Lower lobe of right lung (tissue), 2 donors: ENCODE data around the gene MGRN1. TPM values are rescaled to one million over a fixed set of nuclear protein-coding genes. Genes with fewer than 3 reads are reported as not detected.
A peak's percentile ranks its signal among the peaks of the same experiment; 100 is the strongest.

Experiments used
- ATAC-seq, 2 donors: fragments of 200-7000 bp; cut with Tn5 transposase; one replicate each; pipeline ENCODE4 v1.9.1; 2020 to 2022; ENCODE audit warnings: mild to moderate bottlenecking in 2 of 2, moderate library complexity in 2 of 2
- DNase-seq: peaks from one replicate; pipeline ENCODE4 v3.0.0-alpha.2; 2020
- H3K27ac ChIP-seq: fragments of 200-600 bp; one replicate; pipeline ENCODE4 v1.8.0; 2022
- H3K27me3 ChIP-seq: fragments of 200-600 bp; one replicate; pipeline ENCODE4 v1.8.0; 2022; ENCODE audit warnings: low read depth
- H3K36me3 ChIP-seq: fragments of 200-600 bp; one replicate; pipeline ENCODE4 v1.8.0; 2022; ENCODE audit warnings: mild to moderate bottlenecking
- H3K4me1 ChIP-seq: fragments of 200-600 bp; one replicate; pipeline ENCODE4 v1.8.0; 2022
- H3K4me3 ChIP-seq: fragments of 200-600 bp; one replicate; pipeline ENCODE4 v1.8.0; 2022; ENCODE audit warnings: mild to moderate bottlenecking
- H3K9me3 ChIP-seq: fragments of 200-600 bp; one replicate; pipeline ENCODE4 v1.8.0; 2022
- CTCF ChIP-seq: fragments of 200-600 bp; IDR thresholded peaks from one replicate; pipeline ENCODE4 v1.8.0; 2022; ENCODE audit warnings: antibody characterized with exemption, mild to moderate bottlenecking
- intact Hi-C: fragments of 100-400 bp; cut with DNase I; formaldehyde crosslinking; loops from one replicate; pipeline ENCODE4 v1.11.0; 2022
- total RNA-seq: library from RNA; stranded (reverse); fragmentation: NEBNext Ultra II Directional; extraction: Animal tissue kit (Norgen Biotek cat#: 25700); gene quantifications from one replicate; pipeline ENCODE4 v1.2.1, GENCODE V29; 2021
- donor health status: DM: no; HTN: yes; CAD: no; lungs with severe emphysema.

The MGRN1 gene
- total RNA-seq, 1 donor from 2014 or later = 75.7 TPM

- Histone ChIP-seq H3K9me3 (no peaks in the 10 kb centered on the region), H3K4me1 (peaks cover 20% of the 10 kb centered on the region), H3K4me3 (no peak overlapping the region), H3K27ac (no peak overlapping the region), H3K36me3 (peaks cover 18% of the 10 kb centered on the region), H3K27me3 (no peaks in the 10 kb centered on the region)
- no peak for ATAC-seq
- intact Hi-C loops = no loop called here
- no peak for TF ChIP-seq CTCF
- no peak for DNase-seq
Observed at GRCh38 chr16:4641895-4642294, 17.3 kb downstream of the MGRN1 start.

GRCh38 chr16:4646773-4647643 lies 22.4 kb downstream of the MGRN1 start:
- no peak overlapping the region for H3K4me3 ChIP-seq
- intact Hi-C loops = no loop called here
- H3K4me1 ChIP-seq = peaks cover 20% of the 10 kb centered on the region
- no peaks in the 10 kb centered on the region for H3K27me3 ChIP-seq
- no peak for TF ChIP-seq CTCF
- H3K27ac ChIP-seq = no peak overlapping the region
- ATAC-seq (peak in 1 of 2 donors; percentile 22), DNase-seq (no peak)
- H3K9me3 ChIP-seq = no peaks in the 10 kb centered on the region
- peaks cover 26% of the 10 kb centered on the region for H3K36me3 ChIP-seq

GRCh38 chr16:4647644-4647980 lies 23.0 kb downstream of the MGRN1 start:
- intact Hi-C loops = no loop called here
- ATAC-seq = no peak
- TF ChIP-seq CTCF = no peak
- Histone ChIP-seq H3K27ac (no peak overlapping the region), H3K27me3 (no peaks in the 10 kb centered on the region), H3K4me3 (no peak overlapping the region), H3K4me1 (peaks cover 26% of the 10 kb centered on the region), H3K9me3 (no peaks in the 10 kb centered on the region), H3K36me3 (peaks cover 32% of the 10 kb centered on the region)
- DNase-seq = no peak

- no peak for DNase-seq
- intact Hi-C loops = no loop called here
- Histone ChIP-seq H3K27ac (no peak overlapping the region), H3K4me3 (no peak overlapping the region), H3K4me1 (peaks cover 28% of the 10 kb centered on the region), H3K27me3 (no peaks in the 10 kb centered on the region), H3K9me3 (no peaks in the 10 kb centered on the region), H3K36me3 (peaks cover 45% of the 10 kb centered on the region)
- TF ChIP-seq CTCF = no peak
- ATAC-seq = no peak
Observed at GRCh38 chr16:4648917-4649316, 24.3 kb downstream of the MGRN1 start.

- Histone ChIP-seq H3K4me1 (peaks cover 31% of the 10 kb centered on the region), H3K36me3 (peaks cover 54% of the 10 kb centered on the region), H3K4me3 (no peak overlapping the region), H3K27me3 (no peaks in the 10 kb centered on the region), H3K27ac (no peak overlapping the region), H3K9me3 (no peaks in the 10 kb centered on the region)
- no peak for DNase-seq
- intact Hi-C loops = no loop called here
- no peak for TF ChIP-seq CTCF
- no peak for ATAC-seq
Observed at GRCh38 chr16:4649744-4650442, 25.3 kb downstream of the MGRN1 start.
